Naive thymus-derived CD8-positive, alpha-beta T cell (primary cell): ENCODE data around the gene TSPAN8. TPM values are rescaled to one million over a fixed set of nuclear protein-coding genes. Genes with fewer than 3 reads are reported as not detected.
"Not testable (repeated sequence)": the region's sequence is repeated elsewhere in the genome, so short reads cannot be mapped to it uniquely, and the experiment has no call there.

Experiments
- ATAC-seq, 2 donors: fragments of 150-1000 bp; cut with Tn5 transposase in 1 of 2; sonication (Bioruptor Pico), chemical (Tn5 transposase) in 1 of 2; 1 replicate in 1 of 2; 2 replicates in 1 of 2; pipeline ENCODE4 v1.10.0; 2021; ENCODE audit warnings: mild to moderate bottlenecking in 2 of 2, moderate library complexity in 2 of 2
- POLR2A ChIA-PET: fragments of 350-600 bp; sonication (Branson Sonifier 250); formaldehyde crosslinking; loops from one replicate; lab custom pipeline; 2021; ENCODE audit warnings: antibody characterized with exemption; lab: Charles Lee
- DNase-seq, 10 donors: peaks; one replicate each; pipeline versions ENCODE4 v3.0.0 to v3.0.0-alpha.2; 2020 to 2022
- H3K27ac Mint-ChIP-seq, 10 donors: one replicate each; pipeline ENCODE4 v1.8.0; 2020 to 2022; ENCODE audit warnings: mild to moderate bottlenecking in 10 of 10, mixed read lengths in 10 of 10, moderate library complexity in 4 of 10, inconsistent platforms in 1 of 10
- H3K27me3 Mint-ChIP-seq, 5 donors: one replicate each; pipeline ENCODE4 v1.8.0; 2021 to 2022; ENCODE audit warnings: mixed read lengths in 5 of 5
- H3K36me3 Mint-ChIP-seq, 3 donors: one replicate each; pipeline ENCODE4 v1.8.0; 2020 to 2022; ENCODE audit warnings: mixed read lengths in 3 of 3, mild to moderate bottlenecking in 2 of 3, inconsistent platforms in 1 of 3
- H3K4me1 Mint-ChIP-seq, 4 donors: one replicate each; pipeline ENCODE4 v1.8.0; 2021 to 2022; ENCODE audit warnings: mixed read lengths in 4 of 4
- H3K4me3 Mint-ChIP-seq, 10 donors: one replicate each; pipeline ENCODE4 v1.8.0; 2020 to 2022; ENCODE audit warnings: mild to moderate bottlenecking in 10 of 10, mixed read lengths in 10 of 10, moderate library complexity in 6 of 10, inconsistent platforms in 1 of 10
- H3K9me3 Mint-ChIP-seq, 9 donors: one replicate each; pipeline ENCODE4 v1.8.0; 2020 to 2022; ENCODE audit warnings: mixed read lengths in 9 of 9, mild to moderate bottlenecking in 3 of 9, inconsistent platforms in 1 of 9, moderate library complexity in 1 of 9
- polyA plus RNA-seq, 3 donors: library from polyadenylated mRNA; unstranded; fragments of 300-500 nt; fragmentation: Illumina TruSeq; gene quantifications; one replicate each; pipeline ENCODE4 v1.2.3, GENCODE V29; 2021
- total RNA-seq, 8 experiments: library from RNA in 2 of 8; stranded (reverse) in 2 of 8; gene quantifications; one replicate each; pipeline ENCODE4 v1.2.3 and lab custom pipeline; 2021 to 2026

Gene TSPAN8
- total and polyA plus RNA-seq, 5 experiments from 2014 or later, result not detected

- DNase-seq, result no peak
- POLR2A ChIA-PET, result no interaction called here
- ATAC-seq, result no peak
- H3K27ac Mint-ChIP-seq, result no peak overlapping the region
- H3K9me3 Mint-ChIP-seq, result peaks cover 0 to 8% (median 0%) of the 10 kb centered on the region in 9 donors
- no peaks in the 10 kb centered on the region for H3K36me3 Mint-ChIP-seq
- H3K4me1 Mint-ChIP-seq, result no peaks in the 10 kb centered on the region
- H3K27me3 Mint-ChIP-seq, result peaks cover 0 to 13% (median 0%) of the 10 kb centered on the region in 5 donors
- no peak overlapping the region for H3K4me3 Mint-ChIP-seq
Measured at GRCh38 chr12:71138011-71138410, 19.8 kb downstream of the TSPAN8 start.

- no peak for DNase-seq
- no peak for ATAC-seq
- Mint-ChIP-seq H3K27ac (no peak overlapping the region), H3K9me3 (peaks cover 0 to 8% (median 0%) of the 10 kb centered on the region in 9 donors), H3K36me3 (no peaks in the 10 kb centered on the region), H3K27me3 (peaks cover 0 to 13% (median 2%) of the 10 kb centered on the region in 5 donors), H3K4me3 (no peak overlapping the region), H3K4me1 (no peaks in the 10 kb centered on the region)
- POLR2A ChIA-PET, result no interaction called here
Measured at GRCh38 chr12:71135812-71136176, 22.0 kb downstream of the TSPAN8 start.

GRCh38 chr12:71135077-71135811 lies 22.6 kb downstream of the TSPAN8 start:
- peaks cover 0 to 8% (median 0%) of the 10 kb centered on the region in 9 donors for H3K9me3 Mint-ChIP-seq
- DNase-seq (no peak), ATAC-seq (no peak)
- no peak overlapping the region for H3K27ac Mint-ChIP-seq
- POLR2A ChIA-PET, result no interaction called here
- no peaks in the 10 kb centered on the region for H3K36me3 Mint-ChIP-seq
- no peak overlapping the region for H3K4me3 Mint-ChIP-seq
- H3K27me3 Mint-ChIP-seq, result peaks cover 0 to 13% (median 2%) of the 10 kb centered on the region in 5 donors
- no peaks in the 10 kb centered on the region for H3K4me1 Mint-ChIP-seq

- Mint-ChIP-seq H3K27ac (no peak overlapping the region), H3K4me3 (no peak overlapping the region), H3K27me3 (peaks cover 0 to 13% (median 2%) of the 10 kb centered on the region in 5 donors), H3K4me1 (no peaks in the 10 kb centered on the region), H3K9me3 (peaks cover 0 to 8% (median 0%) of the 10 kb centered on the region in 9 donors), H3K36me3 (no peaks in the 10 kb centered on the region)
- ATAC-seq (no peak), DNase-seq (no peak)
- POLR2A ChIA-PET, result no interaction called here
Measured at GRCh38 chr12:71134405-71134804, 23.4 kb downstream of the TSPAN8 start.

GRCh38 chr12:71130521-71131069 lies 27.2 kb downstream of the TSPAN8 start:
- no peaks in the 10 kb centered on the region for H3K36me3 Mint-ChIP-seq
- H3K9me3 Mint-ChIP-seq, result peaks cover 0 to 8% (median 0%) of the 10 kb centered on the region in 9 donors
- peaks cover 0 to 9% (median 2%) of the 10 kb centered on the region in 5 donors for H3K27me3 Mint-ChIP-seq
- POLR2A ChIA-PET, result no interaction called here
- DNase-seq (no peak), ATAC-seq (no peak)
- H3K4me3 Mint-ChIP-seq, result no peak overlapping the region
- no peak overlapping the region for H3K27ac Mint-ChIP-seq
- no peaks in the 10 kb centered on the region for H3K4me1 Mint-ChIP-seq

- H3K4me3 Mint-ChIP-seq, result no peak overlapping the region
- H3K36me3 Mint-ChIP-seq, result no peaks in the 10 kb centered on the region
- H3K27ac Mint-ChIP-seq, result no peak overlapping the region
- peaks cover 0 to 2% (median 0%) of the 10 kb centered on the region in 5 donors for H3K27me3 Mint-ChIP-seq
- DNase-seq (no peak), ATAC-seq (no peak)
- H3K4me1 Mint-ChIP-seq, result no peaks in the 10 kb centered on the region
- H3K9me3 Mint-ChIP-seq, result peaks cover 0 to 2% (median 0%) of the 10 kb centered on the region in 9 donors
- POLR2A ChIA-PET, result no interaction called here
Measured at GRCh38 chr12:71129364-71129763, 28.4 kb downstream of the TSPAN8 start.

GRCh38 chr12:71128191-71128788 lies 29.5 kb downstream of the TSPAN8 start:
- ATAC-seq, result no peak
- Mint-ChIP-seq H3K36me3 (no peaks in the 10 kb centered on the region), H3K4me3 (no peak overlapping the region), H3K27ac (no peak overlapping the region), H3K27me3 (peaks cover 0 to 2% (median 0%) of the 10 kb centered on the region in 5 donors), H3K4me1 (no peaks in the 10 kb centered on the region), H3K9me3 (peaks cover 0 to 2% (median 0%) of the 10 kb centered on the region in 9 donors)
- POLR2A ChIA-PET, result no interaction called here
- DNase-seq, result no peak

- Mint-ChIP-seq H3K4me3 (no peak overlapping the region), H3K27me3 (no peaks in the 10 kb centered on the region), H3K36me3 (no peaks in the 10 kb centered on the region), H3K4me1 (no peaks in the 10 kb centered on the region), H3K27ac (no peak overlapping the region), H3K9me3 (no peaks in the 10 kb centered on the region)
- POLR2A ChIA-PET, result no interaction called here
- no peak for ATAC-seq
- no peak for DNase-seq
Measured at GRCh38 chr12:71125949-71126348, 31.9 kb downstream of the TSPAN8 start.

GRCh38 chr12:71125515-71125914 lies 32.3 kb downstream of the TSPAN8 start:
- Mint-ChIP-seq H3K4me3 (no peak overlapping the region), H3K4me1 (no peaks in the 10 kb centered on the region), H3K27ac (no peak overlapping the region), H3K36me3 (no peaks in the 10 kb centered on the region), H3K27me3 (no peaks in the 10 kb centered on the region), H3K9me3 (no peaks in the 10 kb centered on the region)
- no peak for DNase-seq
- POLR2A ChIA-PET, result no interaction called here
- no peak for ATAC-seq

- no peaks in the 10 kb centered on the region for H3K36me3 Mint-ChIP-seq
- no peak overlapping the region for H3K27ac Mint-ChIP-seq
- no peaks in the 10 kb centered on the region for H3K9me3 Mint-ChIP-seq
- H3K4me3 Mint-ChIP-seq, result no peak overlapping the region
- H3K4me1 Mint-ChIP-seq, result no peaks in the 10 kb centered on the region
- no peaks in the 10 kb centered on the region for H3K27me3 Mint-ChIP-seq
- POLR2A ChIA-PET, result no interaction called here
- ATAC-seq (no peak), DNase-seq (no peak)
Measured at GRCh38 chr12:71124835-71125460, 32.9 kb downstream of the TSPAN8 start.

- H3K27me3 Mint-ChIP-seq, DNase-seq, H3K4me1 Mint-ChIP-seq, POLR2A ChIA-PET, H3K4me3 Mint-ChIP-seq, H3K27ac Mint-ChIP-seq, ATAC-seq, H3K36me3 Mint-ChIP-seq: not testable (repeated sequence)
- H3K9me3 Mint-ChIP-seq, result peaks cover 0 to 18% (median 8%) of the 10 kb centered on the region in 9 donors
Measured at GRCh38 chr12:71113148-71113547, 44.7 kb downstream of the TSPAN8 start.

- H3K9me3 Mint-ChIP-seq, result peaks cover 2 to 19% (median 9%) of the 10 kb centered on the region in 9 donors
- no peak overlapping the region for H3K27ac Mint-ChIP-seq
- H3K4me1 Mint-ChIP-seq, result peaks cover 0 to 1% (median 0%) of the 10 kb centered on the region in 4 donors
- DNase-seq, result no peak
- POLR2A ChIA-PET, result interaction anchor here (0.6 kb wide), 1 partner anchor 20 kb away, joined by 3 read pairs; no protein-coding TSS in a partner anchor
- H3K36me3 Mint-ChIP-seq, result no peaks in the 10 kb centered on the region
- H3K27me3 Mint-ChIP-seq, result no peaks in the 10 kb centered on the region
- no peak overlapping the region for H3K4me3 Mint-ChIP-seq
- no peak for ATAC-seq
Measured at GRCh38 chr12:71109834-71110233, 48.0 kb downstream of the TSPAN8 start.

GRCh38 chr12:71108355-71108754 lies 49.4 kb downstream of the TSPAN8 start:
- POLR2A ChIA-PET, result no interaction called here
- Mint-ChIP-seq H3K4me3 (no peak overlapping the region), H3K4me1 (peaks cover 0 to 1% (median 0%) of the 10 kb centered on the region in 4 donors), H3K27ac (no peak overlapping the region), H3K36me3 (no peaks in the 10 kb centered on the region), H3K27me3 (no peaks in the 10 kb centered on the region), H3K9me3 (peaks cover 2 to 16% (median 9%) of the 10 kb centered on the region in 9 donors)
- DNase-seq (no peak), ATAC-seq (no peak)
